GM03348 (cell line): ENCODE measurements around the gene ECEL1.

ENCODE experiments used
- DNase-seq: peaks from one replicate; pipeline ENCODE4 v3.0.0; 2012; ENCODE audit warnings: low spot score

The ECEL1 gene

DNA sequence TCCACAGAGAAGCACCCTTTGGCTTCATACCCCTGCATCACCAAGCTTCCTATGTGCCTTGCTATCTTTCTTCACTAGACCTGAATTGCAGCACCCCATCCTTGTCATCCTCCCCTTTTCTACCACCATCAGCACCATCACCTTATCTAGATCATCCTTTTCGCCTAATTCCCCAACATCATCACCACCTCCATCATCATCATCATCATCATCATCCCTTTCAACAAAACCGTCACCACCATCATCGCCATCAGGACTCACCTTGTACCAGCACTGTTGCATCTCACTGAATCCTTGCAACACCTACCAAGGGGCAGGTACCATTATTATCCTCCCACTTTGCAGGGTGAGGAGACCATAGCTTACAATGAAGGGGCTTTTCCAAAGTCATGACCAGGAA is 10.8 kb upstream of the ECEL1 start:
- DNase-seq = no peak

DNA sequence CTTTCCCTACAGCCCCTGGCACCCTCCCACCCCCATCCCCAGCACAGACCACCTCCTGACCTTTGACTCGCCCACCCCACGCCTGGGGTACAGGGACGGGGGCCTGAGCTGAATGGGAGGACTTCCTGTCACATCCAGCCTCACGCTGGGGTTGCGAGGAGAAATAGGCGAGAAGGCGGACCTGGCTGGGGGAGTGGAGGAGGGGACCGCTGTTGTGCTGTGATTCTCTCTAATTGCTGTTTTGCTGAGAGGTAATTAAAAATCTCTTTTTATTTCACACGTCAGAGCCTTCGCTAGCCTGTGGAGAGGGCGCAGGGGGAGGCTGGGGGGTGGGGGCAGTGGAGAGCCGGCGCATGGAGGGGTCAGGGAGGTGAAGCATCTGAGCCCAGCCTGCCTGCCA is 9.7 kb upstream of the ECEL1 start:
- DNase-seq = no peak

DNA sequence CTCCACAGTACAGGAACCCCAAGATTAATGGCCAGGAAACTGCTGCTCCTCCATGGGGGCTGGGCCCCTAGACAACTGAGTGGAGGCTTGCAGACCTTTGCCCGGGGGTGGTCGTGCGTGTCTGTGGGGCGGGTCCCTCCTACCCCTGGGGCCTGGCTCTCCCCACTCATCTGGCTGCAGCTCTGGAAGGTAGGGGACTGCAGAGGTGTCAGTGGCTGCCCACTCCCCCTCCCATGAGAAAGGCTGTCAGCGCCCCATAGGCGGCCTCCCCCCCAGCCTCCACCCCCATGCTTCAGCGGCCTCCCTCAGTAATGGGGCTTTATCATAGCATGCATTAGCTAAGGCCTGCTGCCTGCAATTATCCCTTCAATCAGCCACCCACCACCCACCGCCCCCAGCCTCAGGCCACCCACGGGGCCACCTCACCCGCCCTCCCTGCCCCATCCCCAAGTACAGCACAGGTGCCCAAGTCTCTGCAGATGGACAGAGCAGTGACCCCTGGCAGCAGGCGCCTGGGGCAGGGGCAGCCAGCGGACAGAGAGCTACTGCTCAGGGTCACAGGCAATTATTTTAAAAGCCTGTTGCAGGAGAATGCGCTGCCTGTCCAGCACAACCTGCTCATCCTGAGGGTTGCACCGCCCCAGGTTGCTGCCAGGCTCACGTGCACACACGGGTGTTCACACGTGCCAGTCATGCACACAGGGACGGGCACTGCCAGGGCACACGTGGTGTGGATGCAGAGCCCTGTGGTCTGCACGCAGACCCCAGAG is 9.1 kb upstream of the ECEL1 start:
- no peak for DNase-seq

DNA sequence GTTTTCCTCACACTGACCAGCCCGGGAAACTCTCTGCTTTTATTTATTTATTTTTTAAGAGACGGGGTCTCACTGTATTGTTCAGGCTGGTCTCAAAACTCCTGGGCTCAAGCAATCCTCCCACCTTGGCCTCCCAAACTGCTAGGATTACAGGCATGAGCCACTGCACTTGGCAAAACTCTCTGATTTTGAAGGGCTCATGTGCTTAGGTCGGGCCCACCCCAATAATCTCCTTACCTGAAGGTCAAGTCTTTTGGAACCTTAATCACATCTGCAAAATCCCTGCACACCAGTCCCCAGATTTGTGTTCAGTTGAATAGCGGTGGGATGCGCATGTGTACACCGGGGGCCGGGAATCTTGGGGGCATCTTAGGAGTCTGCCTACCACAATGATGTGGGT is 7.7 kb upstream of the ECEL1 start:
- DNase-seq = no peak

DNA sequence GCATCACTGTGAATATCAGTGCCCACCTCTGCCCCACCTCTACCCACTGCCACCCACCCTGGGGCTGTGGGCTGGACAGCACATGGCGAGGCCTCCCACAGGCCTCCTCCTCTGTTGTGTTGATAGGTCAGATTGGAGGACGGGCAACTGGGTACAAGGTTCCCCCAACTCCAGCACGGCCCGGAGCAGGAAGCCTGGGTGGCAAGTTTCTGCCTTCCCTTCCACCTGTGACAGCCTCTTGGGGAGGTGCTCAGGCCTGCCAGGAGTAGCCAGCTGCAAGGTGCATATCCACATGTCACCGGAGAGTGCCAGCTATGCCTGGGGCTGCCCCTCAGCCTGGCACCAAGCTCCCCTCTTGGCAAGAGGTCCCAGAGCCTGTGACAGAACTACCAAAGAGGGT is 6.9 kb upstream of the ECEL1 start:
- no peak for DNase-seq

DNA sequence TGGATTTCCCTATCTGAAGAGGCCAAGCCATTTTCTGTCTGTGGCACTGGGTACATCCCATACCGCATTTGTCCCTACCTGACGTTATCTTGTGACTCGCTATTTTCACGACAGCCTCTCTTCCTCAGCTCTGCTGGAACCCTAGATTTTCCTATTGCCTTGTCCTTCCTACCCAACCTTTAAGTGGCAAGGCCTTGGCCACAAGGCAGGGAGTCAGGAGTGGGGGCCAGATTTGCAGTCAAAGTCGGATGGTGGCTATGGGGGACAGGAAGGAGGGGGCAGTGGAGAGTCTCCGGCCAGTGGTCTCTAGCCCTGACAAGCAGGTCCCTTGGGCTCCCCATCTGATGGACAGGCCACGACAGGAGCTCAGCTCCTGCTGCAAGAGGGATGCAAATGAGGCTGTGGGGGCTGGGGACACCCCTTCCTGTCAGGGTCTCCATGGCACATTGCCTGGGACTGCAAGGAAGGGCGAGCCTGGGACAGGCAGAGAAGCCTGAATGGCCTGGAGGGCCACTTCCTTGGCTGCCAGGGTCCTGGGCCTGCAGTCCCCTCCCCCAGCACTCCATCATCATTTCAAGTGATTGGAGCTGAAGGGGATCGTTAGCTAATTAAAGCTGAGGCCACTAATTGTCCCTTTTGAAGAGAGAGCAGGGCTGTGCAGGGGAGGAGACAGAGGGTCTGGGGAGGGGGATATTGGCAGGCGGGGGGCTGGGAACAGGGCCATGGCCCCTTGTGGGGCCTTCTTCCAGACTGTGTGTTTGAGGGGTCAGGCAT is 6.3 kb upstream of the ECEL1 start:
- no peak for DNase-seq

DNA sequence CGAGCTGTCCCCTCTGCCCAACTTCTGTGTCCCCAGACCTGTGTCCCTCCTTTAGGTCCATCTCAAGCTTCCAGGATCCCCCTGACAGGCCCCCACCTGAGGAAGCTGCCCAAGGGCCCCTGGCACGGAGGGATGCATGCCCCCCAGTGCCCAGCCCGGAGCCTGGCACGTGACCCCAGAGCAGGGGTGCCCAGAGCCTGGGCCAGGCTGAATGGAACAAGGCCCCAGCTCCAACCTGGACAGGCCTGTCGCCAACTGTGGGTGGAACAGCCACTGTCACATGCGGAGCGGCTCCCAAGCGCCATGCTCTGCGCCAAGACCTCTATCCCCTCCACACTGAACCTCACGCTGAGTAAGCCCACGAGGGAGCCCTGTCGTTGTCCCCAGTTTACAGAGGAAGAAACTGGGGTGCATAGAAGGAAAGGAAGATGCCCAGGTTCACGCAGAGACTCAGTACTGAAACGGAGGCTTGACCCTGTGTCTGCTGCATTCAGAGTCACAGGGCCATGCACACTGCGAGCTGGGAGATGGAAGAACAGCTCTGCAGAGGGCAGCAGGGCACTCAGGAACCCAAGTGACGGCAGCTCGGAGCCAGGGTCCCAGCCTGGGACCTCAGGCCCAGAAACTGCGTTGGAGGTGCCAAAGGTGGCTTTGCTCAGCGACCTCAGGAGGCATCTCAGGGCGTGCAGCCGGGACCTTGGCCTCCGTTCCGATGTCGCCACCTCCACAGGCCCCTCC is 5.5 kb upstream of the ECEL1 start:
- DNase-seq = no peak

DNA sequence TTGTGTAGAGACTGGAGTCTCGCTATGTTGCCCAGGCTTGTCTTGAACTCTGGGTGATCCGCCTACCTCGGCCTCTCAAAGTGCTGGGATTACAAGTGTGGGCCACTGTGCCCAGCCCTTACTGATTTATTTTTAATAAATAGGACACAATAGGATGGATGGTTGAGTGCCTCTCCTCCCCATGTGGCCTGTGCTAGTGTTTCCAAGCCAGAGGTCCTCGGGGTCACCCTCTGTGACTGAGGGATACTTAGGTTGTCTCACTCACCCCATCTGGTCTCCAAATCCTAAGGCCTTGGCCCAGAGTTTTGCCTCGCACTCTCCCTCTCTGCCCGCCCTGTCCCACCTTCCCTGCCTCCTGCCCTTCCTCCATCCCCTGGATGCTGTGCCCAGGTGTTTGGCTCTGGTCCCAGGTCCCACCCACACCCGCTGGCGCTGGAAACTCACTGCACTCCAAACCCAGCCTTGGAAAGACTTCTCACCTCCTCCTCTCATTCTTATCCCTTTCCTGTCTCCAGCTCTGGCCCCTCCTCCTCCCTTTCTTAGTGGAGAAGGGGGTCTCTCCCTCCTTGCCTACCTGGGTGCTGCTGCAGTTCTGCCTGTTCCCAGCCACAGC is 4.7 kb upstream of the ECEL1 start:
- no peak for DNase-seq

DNA sequence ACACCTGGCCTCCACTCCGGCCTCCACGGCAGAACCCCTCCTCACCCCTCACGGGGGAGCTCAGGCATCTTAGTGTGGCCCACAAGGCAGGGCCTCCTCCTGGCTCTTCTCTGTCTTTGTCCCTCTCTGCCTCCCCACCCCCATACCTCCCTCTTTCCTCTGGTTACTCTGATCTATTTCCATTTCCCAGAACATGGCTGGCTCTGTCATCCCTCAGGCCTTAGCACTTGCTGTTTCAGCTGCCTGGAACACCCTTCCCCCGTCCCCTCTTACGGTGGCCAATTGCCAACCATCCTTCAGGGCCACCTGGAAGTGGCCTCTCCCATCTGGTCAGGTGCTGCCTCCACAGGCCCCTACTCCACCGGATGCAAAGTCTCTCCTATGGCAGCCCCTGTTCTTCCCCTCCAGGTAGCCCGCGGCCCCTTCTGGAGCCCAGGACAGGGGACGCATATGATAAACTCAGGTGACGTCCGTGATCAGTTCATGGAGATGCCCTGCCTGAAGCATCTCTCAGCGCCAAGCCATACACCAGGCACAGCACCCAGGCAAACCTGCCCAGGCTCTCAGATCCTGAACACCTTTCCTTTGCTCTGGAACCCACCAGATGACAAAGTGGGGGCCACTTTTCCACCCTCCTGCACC is 3.6 kb upstream of the ECEL1 start:
- DNase-seq = no peak

DNA sequence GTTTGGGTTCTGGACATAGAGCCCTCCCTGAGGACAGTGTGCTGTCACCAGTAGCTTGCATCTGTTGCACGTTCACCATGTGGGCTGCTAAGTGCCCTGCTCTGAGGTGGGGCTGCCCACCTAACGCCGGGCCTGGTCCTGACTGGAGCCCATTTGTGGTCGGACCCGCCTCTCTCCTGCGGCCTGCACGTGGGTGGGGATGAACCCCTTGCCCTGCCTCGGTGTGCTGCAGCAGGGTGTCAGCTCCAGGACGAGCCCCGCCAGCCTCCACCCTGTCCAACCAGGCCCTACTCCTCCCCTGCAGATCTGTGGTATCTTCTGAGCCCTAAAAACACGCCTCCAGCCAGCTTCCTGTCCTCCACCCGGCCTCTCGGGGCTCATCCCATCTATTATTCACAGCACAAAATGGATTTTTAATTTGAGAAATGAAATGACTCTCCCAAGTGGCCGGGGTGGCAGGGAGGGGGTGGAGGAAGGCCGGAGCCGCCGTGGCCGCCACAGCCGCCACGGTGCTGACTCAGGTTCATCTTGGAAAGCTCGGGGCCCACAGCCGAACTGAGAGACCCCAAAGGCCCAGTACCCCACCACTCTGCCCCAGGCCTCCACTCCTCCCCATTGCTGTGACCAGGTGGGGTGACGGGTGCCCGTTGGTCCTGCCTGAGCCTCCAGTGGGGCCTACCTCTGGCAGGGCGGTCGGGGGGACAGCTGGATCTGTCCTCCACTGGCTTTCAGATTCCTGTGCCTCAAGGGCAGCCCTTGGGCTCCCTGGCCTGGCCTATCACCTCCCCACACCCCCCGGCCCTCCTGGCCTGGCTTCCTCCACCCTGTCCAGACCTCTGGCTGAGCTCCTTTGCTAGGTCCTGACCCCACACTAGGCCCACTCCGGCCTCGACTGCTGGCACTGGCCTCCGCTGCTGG is 2.8 kb upstream of the ECEL1 start:
- DNase-seq = no peak

DNA sequence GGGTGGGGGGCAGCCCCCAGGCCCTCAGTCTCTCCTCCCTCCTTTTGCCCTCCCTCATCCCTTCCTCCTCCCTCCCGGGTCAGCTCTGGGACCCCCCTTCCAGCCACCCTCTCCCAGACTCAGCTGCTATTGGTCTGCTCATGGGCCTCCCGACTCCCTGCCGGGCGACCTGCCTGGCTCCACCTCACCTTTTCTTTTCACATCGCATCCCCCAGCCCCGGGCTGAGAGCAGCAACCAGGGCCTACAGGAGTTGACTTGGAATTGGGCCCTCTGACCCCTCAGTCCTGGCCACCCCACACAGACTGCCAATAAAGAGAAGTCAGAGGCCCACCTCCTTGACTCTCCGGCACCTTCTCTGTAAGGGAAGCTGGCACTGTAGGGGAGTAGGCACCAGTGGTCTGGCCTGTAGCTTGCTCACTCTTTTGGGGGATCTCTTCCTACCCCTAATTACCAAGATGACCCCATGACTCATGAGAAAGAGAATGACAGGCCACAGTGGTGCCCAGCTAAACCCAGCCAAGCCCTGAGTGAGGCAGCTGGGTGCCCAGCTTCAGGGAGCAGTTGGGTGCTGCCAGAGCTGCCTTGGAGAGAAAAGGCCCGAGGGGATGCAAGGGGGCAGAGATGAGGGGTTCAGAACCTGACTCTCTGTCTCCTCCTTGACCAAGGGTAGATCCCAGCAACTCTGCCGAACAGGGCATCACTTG is 2.0 kb upstream of the ECEL1 start:
- no peak for DNase-seq

DNA sequence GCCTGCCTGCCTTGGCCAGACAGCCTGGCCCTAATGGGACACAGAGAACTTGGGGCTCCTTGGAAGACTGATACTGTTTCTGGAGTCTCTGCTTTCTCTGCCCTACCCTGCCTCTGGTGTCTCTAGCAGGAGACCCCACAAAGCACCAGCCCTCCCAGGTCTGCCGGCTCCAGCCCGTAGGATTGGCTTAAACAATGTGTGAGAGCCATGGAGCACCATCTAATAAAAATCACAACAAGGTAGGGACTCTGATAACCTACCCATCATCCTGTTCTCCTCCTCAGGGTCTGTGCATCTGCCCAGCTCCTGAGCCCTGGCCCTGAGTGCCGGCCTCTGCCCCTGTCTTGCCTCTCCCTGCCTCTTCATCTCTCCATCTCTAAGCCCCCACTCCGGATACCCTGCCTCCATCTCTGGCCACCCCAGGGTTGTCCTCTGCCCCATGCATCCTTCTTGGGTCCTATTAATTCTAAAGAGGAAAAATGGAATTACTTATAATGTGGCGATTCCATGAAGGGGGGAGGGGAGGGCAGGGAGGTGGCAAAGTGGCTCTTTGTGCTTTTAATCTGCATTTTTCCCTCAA is 1.2 kb upstream of the ECEL1 start:
- no peak for DNase-seq

DNA sequence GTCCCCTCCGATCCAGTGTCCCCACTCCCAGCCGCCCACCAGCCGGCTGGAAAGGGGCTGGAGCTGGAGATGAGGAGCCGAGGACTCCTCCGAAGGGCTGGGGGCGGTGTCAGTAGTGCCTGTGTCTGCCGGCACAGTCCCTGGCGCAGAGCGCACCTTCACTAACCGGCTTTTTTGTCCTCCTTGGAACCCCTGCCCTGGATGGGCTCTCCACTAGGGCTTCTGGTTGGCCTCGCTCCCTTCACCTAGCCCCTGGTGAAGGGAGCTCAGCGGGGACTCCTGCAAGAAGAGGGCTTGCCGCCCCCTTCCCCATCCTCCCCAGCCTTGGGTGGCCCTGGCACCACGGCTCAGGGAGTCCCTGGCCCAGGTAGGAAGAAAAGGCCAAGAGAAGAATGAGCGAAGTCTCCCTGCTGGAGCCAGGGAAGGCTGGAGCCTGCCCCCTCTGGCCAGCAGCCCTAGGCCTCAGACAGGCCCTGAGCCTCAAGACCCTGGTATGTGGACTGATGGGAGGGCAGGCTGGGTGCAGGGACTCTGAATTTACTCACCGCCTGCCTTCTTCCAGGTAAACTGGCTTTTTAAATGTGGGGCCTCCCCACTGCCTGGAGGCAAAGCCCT is 570 bp upstream of the ECEL1 start:
- DNase-seq = no peak

DNA sequence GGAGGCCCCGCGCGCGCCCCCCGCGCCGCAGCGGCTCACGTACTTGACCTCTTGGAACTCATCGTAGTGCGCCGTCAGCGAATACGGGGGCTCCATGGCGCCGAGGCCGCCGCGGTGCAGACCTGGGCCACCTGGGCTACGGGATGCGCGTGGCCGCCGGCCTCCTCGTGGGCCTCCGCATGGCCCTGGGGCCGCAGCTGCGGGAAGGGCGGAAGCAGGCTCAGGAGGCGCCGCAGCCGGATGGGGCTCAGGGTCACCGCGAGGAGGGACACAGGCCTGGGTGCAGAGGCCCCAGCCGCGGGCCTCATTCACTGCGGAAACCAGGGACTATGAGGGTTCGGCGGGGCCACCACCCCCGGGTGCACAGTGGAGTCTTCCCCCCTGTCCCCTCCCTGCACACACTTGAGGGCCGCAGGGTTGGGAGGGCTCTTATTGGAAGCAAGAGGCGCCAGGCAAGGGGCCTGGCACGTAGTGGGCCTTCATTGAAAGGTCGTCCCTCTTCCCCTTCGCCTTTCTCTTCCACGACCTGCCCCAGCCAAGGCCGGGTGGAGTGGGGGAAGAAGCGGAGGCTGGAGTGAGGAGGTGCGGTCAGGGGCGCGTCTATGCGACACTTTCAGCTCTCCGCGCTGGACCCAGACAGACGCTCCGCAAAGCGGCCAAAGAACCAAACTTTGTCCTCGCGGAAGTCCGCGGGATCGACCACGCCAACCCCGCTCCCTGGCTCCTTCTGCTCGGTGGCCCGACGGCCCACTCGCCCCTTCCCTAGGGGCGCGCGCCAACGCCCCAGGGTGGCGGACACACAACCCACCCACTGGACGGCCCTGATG is 863 bp downstream of the ECEL1 start:
- no peak for DNase-seq

DNA sequence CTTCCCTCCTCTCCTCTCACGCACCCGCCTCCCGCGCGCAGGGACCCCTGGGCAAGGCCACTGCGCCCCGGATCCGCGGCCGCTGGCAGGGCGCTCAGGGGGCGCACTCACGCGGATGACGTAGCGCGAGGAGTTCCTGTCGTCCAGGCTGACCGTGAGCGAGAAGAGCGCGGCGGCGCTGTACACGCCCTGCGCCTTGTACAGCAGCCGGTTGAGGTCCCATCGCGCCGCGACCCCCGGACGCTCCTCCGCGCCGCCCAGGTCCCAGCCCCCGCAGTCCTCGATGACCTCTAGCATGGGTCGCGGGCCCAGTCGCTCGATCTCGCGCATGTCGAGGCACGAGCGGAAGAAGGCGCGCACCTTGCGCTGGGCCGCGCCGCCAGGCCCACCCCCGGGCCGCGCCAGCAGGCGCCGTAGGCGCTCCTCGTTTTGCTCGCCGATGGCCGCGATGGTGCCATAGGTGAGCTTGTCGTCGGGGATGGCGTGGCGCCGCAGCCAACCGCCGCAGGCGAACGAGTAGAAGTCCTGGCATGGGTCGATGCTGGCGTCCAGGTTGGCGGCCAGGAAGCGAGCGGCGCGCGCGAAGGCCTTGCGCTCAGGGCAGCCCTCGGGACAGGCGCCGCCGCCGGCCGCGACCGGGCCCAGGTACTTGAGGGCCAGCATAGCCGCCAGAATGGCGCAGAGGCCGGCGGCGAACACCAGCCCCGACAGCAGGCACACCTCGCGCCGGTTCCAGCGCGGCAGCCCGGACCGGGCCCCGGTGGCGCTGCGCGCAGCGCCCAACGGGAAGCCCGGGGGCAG is 1.7 kb downstream of the ECEL1 start:
- no peak for DNase-seq

DNA sequence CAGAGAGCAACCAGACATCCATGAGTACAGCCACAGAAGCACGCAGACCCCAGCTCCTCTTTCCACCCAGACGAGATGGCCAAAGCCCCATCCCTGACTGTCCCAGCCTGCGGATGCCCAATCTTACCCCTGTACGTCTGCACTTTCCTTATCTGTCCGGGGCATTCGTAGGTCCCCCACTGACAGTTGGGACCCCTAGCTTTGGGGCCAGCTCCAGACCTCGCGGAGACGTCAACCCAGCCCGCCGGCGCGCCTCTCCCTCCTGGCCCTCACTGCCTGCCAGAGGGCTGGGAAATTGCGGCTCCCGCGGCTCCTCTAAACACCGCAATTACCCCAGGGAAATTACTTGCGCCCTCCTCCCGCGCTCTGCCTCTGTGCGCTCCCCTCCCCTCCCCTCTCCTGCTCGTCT is 2.3 kb downstream of the ECEL1 start:
- no peak for DNase-seq

DNA sequence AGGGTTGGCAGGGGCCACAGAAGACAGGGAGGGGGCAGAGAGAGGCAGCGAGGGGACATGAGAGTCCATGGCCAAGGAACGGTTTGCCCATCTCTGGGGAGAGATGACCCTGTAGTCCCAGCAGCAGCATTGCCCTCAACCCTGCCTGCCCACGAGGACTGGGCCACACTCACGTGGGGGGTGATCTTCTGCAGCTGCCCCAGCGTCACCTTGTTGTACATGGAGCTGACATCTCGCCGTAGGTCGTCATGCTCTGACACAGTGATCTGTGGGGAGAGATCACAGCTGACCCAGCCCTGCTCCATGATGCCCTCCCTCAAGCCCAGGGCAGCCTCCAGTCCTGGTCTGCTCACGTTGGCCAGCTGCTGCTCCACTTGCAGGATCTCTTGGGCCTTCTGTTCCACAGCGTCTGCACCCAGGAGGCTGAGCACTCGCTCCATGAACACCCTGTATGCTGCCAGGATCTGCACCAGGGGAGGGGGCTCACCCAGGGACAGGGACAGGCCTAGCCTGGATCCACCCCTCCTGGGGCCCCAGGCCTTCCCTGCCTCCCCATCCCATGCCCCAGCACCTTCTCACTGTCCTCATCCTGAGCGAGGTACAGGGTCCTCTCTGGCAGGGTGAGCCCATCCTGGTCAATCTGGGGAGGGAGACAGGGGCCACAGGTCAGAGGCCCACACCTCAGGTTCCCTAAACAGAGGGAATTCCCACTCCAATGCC is 2.8 kb downstream of the ECEL1 start:
- no peak for DNase-seq
